HCT116 (cell line): ENCODE results near the gene CACNA1S.

Experiments
- CEBPB ChIP-seq: IDR thresholded peaks from 2 replicates; pipeline ENCODE4 v1.6.1; 2012; ENCODE audit warnings: low read depth
- EZH2 ChIP-seq: fragments of 200-600 bp; sonication (generic); IDR thresholded peaks from 2 replicates; pipeline ENCODE4 v1.6.1; 2017; ENCODE audit warnings: antibody characterized with exemption, mixed run types
- EZH2phosphoT487 ChIP-seq: fragments of 200-600 bp; IDR thresholded peaks from 2 replicates; pipeline ENCODE4 v1.6.1; 2018; ENCODE audit warnings: antibody characterized with exemption, borderline replicate concordance
- POLR2AphosphoS5 ChIP-seq: IDR thresholded peaks from 2 replicates; pipeline ENCODE4 v1.6.1; 2011; ENCODE audit warnings: mild to moderate bottlenecking, low read depth, low read length, moderate library complexity
- RAD21 ChIP-seq: IDR thresholded peaks from 2 replicates; pipeline ENCODE4 v1.6.1; 2012; ENCODE audit warnings: low read depth, mild to moderate bottlenecking
- TF ChIP-seq, protein P1 (sequence below), 3 experiments: fragments of 200-600 bp in 1 of 3; sonication (generic) in 1 of 3; IDR thresholded peaks in 2 of 3; conservative IDR thresholded peaks in 1 of 3; 2 replicates each; pipeline ENCODE4 v1.5.1; 2012 to 2017; ENCODE audit warnings: low read depth in 2 of 3, low read length in 2 of 3, antibody characterized with exemption in 1 of 3, borderline replicate concordance in 1 of 3, control low read depth in 1 of 3, mild to moderate bottlenecking in 1 of 3, mixed read lengths in 1 of 3, mixed run types in 1 of 3, moderate library complexity in 1 of 3; ENCODE audit not compliant: insufficient read depth in 1 of 3
- TF ChIP-seq, protein P2 (sequence below): IDR thresholded peaks from 2 replicates; pipeline ENCODE4 v1.6.1; 2012
- TF ChIP-seq, protein P3 (sequence below): IDR thresholded peaks from 2 replicates; pipeline ENCODE4 v1.6.1; 2012; ENCODE audit warnings: low read depth

DNA sequence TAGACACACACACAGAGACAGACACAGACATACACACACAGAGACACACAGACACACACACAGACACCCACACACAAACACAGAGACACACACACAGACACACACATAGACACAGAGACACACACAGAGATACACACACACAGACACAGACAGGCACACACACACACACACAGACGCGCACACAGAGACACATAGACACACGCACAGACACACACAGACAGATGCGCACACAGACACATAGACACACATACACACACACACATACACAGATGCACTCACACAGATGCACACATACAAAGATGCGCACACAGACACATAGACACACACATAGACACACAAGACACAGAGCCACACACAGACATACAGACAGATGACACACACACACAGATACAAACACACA lies 104.7 kb downstream of the CACNA1S start:
- TF ChIP-seq, protein P1, sequence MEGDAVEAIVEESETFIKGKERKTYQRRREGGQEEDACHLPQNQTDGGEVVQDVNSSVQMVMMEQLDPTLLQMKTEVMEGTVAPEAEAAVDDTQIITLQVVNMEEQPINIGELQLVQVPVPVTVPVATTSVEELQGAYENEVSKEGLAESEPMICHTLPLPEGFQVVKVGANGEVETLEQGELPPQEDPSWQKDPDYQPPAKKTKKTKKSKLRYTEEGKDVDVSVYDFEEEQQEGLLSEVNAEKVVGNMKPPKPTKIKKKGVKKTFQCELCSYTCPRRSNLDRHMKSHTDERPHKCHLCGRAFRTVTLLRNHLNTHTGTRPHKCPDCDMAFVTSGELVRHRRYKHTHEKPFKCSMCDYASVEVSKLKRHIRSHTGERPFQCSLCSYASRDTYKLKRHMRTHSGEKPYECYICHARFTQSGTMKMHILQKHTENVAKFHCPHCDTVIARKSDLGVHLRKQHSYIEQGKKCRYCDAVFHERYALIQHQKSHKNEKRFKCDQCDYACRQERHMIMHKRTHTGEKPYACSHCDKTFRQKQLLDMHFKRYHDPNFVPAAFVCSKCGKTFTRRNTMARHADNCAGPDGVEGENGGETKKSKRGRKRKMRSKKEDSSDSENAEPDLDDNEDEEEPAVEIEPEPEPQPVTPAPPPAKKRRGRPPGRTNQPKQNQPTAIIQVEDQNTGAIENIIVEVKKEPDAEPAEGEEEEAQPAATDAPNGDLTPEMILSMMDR (IDR thresholded peaks at IDR 0.05 in 2 of 3, conservative IDR thresholded peaks at IDR 0.05 in 1 of 3; ENCODE audit: borderline replicate concordance in 1 of 3, insufficient read depth in 1 of 3, low read depth in 2 of 3, low read length in 2 of 3) = no peak
- no peak for TF ChIP-seq EZH2phosphoT487
- TF ChIP-seq EZH2 = no peak
- TF ChIP-seq, protein P2, sequence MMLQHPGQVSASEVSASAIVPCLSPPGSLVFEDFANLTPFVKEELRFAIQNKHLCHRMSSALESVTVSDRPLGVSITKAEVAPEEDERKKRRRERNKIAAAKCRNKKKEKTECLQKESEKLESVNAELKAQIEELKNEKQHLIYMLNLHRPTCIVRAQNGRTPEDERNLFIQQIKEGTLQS = no peak
- no peak for TF ChIP-seq POLR2AphosphoS5
- TF ChIP-seq, protein P3, sequence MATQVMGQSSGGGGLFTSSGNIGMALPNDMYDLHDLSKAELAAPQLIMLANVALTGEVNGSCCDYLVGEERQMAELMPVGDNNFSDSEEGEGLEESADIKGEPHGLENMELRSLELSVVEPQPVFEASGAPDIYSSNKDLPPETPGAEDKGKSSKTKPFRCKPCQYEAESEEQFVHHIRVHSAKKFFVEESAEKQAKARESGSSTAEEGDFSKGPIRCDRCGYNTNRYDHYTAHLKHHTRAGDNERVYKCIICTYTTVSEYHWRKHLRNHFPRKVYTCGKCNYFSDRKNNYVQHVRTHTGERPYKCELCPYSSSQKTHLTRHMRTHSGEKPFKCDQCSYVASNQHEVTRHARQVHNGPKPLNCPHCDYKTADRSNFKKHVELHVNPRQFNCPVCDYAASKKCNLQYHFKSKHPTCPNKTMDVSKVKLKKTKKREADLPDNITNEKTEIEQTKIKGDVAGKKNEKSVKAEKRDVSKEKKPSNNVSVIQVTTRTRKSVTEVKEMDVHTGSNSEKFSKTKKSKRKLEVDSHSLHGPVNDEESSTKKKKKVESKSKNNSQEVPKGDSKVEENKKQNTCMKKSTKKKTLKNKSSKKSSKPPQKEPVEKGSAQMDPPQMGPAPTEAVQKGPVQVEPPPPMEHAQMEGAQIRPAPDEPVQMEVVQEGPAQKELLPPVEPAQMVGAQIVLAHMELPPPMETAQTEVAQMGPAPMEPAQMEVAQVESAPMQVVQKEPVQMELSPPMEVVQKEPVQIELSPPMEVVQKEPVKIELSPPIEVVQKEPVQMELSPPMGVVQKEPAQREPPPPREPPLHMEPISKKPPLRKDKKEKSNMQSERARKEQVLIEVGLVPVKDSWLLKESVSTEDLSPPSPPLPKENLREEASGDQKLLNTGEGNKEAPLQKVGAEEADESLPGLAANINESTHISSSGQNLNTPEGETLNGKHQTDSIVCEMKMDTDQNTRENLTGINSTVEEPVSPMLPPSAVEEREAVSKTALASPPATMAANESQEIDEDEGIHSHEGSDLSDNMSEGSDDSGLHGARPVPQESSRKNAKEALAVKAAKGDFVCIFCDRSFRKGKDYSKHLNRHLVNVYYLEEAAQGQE = no peak
- no peak for TF ChIP-seq RAD21
- no peak for TF ChIP-seq CEBPB
